GM12878 (cell line): ENCODE results near the gene XYLB. TPM values are rescaled to one million over a fixed set of nuclear protein-coding genes. Genes with fewer than 3 reads are reported as not detected.

Source experiments
- BCL3 ChIP-seq: IDR thresholded peaks from 2 replicates; pipeline ENCODE4 v1.6.1; 2011; ENCODE audit warnings: borderline replicate concordance, low read depth, mild to moderate bottlenecking, moderate library complexity, low read length; ENCODE audit not compliant: insufficient read depth, poor library complexity, severe bottlenecking
- CBX5 ChIP-seq: sonication (generic); IDR thresholded peaks from 2 replicates; pipeline ENCODE4 v1.6.1; 2016; ENCODE audit warnings: low read depth, moderate library complexity, mild to moderate bottlenecking, inconsistent platforms
- CHD1 ChIP-seq: IDR thresholded peaks from 2 replicates; pipeline ENCODE4 v1.6.1; 2012; ENCODE audit warnings: low read depth, low read length, improper control_type of control experiment
- HDGF ChIP-seq: fragments of 450-650 bp; IDR thresholded peaks from 2 replicates; pipeline ENCODE4 v1.6.1; 2016; ENCODE audit warnings: antibody characterized with exemption
- HSF1 ChIP-seq: fragments of 150-350 bp; IDR thresholded peaks from 2 replicates; pipeline ENCODE4 v1.6.1; 2014; ENCODE audit warnings: mild to moderate bottlenecking, low read depth, low read length
- IKZF1 ChIP-seq: fragments of 450-650 bp; conservative IDR thresholded peaks from 2 replicates; pipeline ENCODE4 v1.6.1; 2017; ENCODE audit warnings: antibody characterized with exemption, mild to moderate bottlenecking
- KLF5 ChIP-seq: fragments of 450-650 bp; IDR thresholded peaks from 2 replicates; pipeline ENCODE4 v1.6.1; 2014; ENCODE audit warnings: mild to moderate bottlenecking; ENCODE audit not compliant: partially characterized antibody
- LARP7 ChIP-seq: fragments of 450-650 bp; IDR thresholded peaks from 2 replicates; pipeline ENCODE4 v1.6.1; 2017; ENCODE audit warnings: mild to moderate bottlenecking
- MAX ChIP-seq: IDR thresholded peaks from 2 replicates; pipeline ENCODE4 v1.6.1; 2012; ENCODE audit warnings: low read depth, low read length, improper control_type of control experiment
- NFXL1 ChIP-seq: fragments of 450-650 bp; IDR thresholded peaks from 2 replicates; pipeline ENCODE4 v1.6.1; 2017; ENCODE audit warnings: antibody characterized with exemption, mild to moderate bottlenecking, borderline replicate concordance
- NKRF ChIP-seq: fragments of 450-650 bp; conservative IDR thresholded peaks from 2 replicates; pipeline ENCODE4 v1.6.1; 2017; ENCODE audit warnings: mild to moderate bottlenecking, moderate library complexity
- NR2C1 ChIP-seq: fragments of 450-650 bp; IDR thresholded peaks from 2 replicates; pipeline ENCODE4 v1.6.1; 2017; ENCODE audit warnings: antibody characterized with exemption, mild to moderate bottlenecking, moderate library complexity
- PAX5 ChIP-seq: IDR thresholded peaks from 2 replicates; pipeline ENCODE4 v1.6.1; 2011; ENCODE audit warnings: low read depth, low read length, borderline replicate concordance
- REST ChIP-seq: IDR thresholded peaks from 2 replicates; pipeline ENCODE4 v1.6.1; 2012; ENCODE audit warnings: mild to moderate bottlenecking, low read depth, low read length
- SIN3A ChIP-seq: IDR thresholded peaks from 2 replicates; pipeline ENCODE4 v1.6.1; 2012; ENCODE audit warnings: low read depth, low read length, improper control_type of control experiment
- SMC3 ChIP-seq: IDR thresholded peaks from 2 replicates; pipeline ENCODE4 v1.6.1; 2011; ENCODE audit warnings: low read length, improper control_type of control experiment, borderline replicate concordance
- SPI1 ChIP-seq: IDR thresholded peaks from 2 replicates; pipeline ENCODE4 v1.6.1; 2011; ENCODE audit warnings: low read depth, mild to moderate bottlenecking, low read length, moderate library complexity, borderline replicate concordance; ENCODE audit not compliant: insufficient read depth
- USF1 ChIP-seq: IDR thresholded peaks from 2 replicates; pipeline ENCODE4 v1.6.1; 2011; ENCODE audit warnings: borderline replicate concordance, low read depth, mild to moderate bottlenecking, moderate library complexity, mixed read lengths, low read length; ENCODE audit not compliant: insufficient read depth; ENCODE audit errors: extremely low read length
- YY1 ChIP-seq: IDR thresholded peaks from 2 replicates; pipeline ENCODE4 v1.6.1; 2011; ENCODE audit warnings: low read depth, mild to moderate bottlenecking, low read length
- polyA plus RNA-seq, 11 experiments: library from polyadenylated mRNA; depleted of rRNA in 4 of 11; unstranded in 6 of 11; stranded (reverse) in 5 of 11; fragments of >200 nt; fragmentation: Nextera tagmentation in 4 of 11; fragmentation: Illumina TruSeq in 1 of 11; extraction: Ambion mirVana in 4 of 11; extraction: Trizol in 1 of 11; gene quantifications; 1 replicate in 1 of 11; 2 replicates in 10 of 11; pipeline versions ENCODE4 v1.2.1 to v1.2.3, GENCODE V29; 2011 to 2016; ENCODE audit warnings: inconsistent platforms in 2 of 11, missing spikeins in 2 of 11, low read depth in 1 of 11
- total RNA-seq, 4 experiments: library from RNA; depleted of rRNA in 3 of 4; stranded (reverse); fragments of >200 nt in 3 of 4; fragmentation: Illumina TruSeq in 1 of 4; extraction: Trizol in 1 of 4; gene quantifications; 2 replicates each; pipeline versions ENCODE4 v1.2.1 to v1.2.3, GENCODE V29; 2013 to 2021

The XYLB gene
- total and polyA plus RNA-seq, 10 of the 15 experiments (the other 5 are each of a cell fraction or from before 2014, with no cell fraction given): 0.60 to 6.1 (median 3.5) TPM

- no peak for TF ChIP-seq HSF1
- no peak for TF ChIP-seq NFXL1
- TF ChIP-seq NR2C1: peak; percentile 52; the same call in 1 of the 2 replicates
- no peak for TF ChIP-seq KLF5
- TF ChIP-seq SPI1: no peak
- peak; percentile 82 for TF ChIP-seq USF1
- TF ChIP-seq REST: peak; percentile 58; the same call in 1 of the 2 replicates
- TF ChIP-seq NKRF: peak; percentile 74
- peak; percentile 80 for TF ChIP-seq LARP7
- TF ChIP-seq SMC3: peak; percentile 74
- TF ChIP-seq PAX5: peak; percentile 87; the same call in 1 of the 2 replicates
- peak; percentile 83; the same call in 1 of the 2 replicates for TF ChIP-seq MAX
- TF ChIP-seq BCL3: peak; percentile 24
- no peak for TF ChIP-seq CHD1
- peak; percentile 67 for TF ChIP-seq YY1
- peak; percentile 76 for TF ChIP-seq IKZF1
- TF ChIP-seq HDGF: no peak
- TF ChIP-seq SIN3A: no peak; the same call in 1 of the 2 replicates
- no peak for TF ChIP-seq CBX5
These were observed at the start of gene XYLB (continued) for GRCh38 chr3:38346587-38347410.
